Stimulated activated CD8-positive, alpha-beta memory T cell treated with anti-CD3 and anti-CD28 coated beads, Interleukin-7, amount 100 ng/mL, for 24 hours (primary cell): ENCODE measurements around the gene EXO5.
"Not testable (repeated sequence)": the region's sequence is repeated elsewhere in the genome, so short reads cannot be mapped to it uniquely, and the experiment has no call there.

Experiments
- DNase-seq: peaks from one replicate; pipeline ENCODE4 v3.0.0-alpha.2; 2020; ENCODE audit warnings: low read depth

EXO5 gene

DNA sequence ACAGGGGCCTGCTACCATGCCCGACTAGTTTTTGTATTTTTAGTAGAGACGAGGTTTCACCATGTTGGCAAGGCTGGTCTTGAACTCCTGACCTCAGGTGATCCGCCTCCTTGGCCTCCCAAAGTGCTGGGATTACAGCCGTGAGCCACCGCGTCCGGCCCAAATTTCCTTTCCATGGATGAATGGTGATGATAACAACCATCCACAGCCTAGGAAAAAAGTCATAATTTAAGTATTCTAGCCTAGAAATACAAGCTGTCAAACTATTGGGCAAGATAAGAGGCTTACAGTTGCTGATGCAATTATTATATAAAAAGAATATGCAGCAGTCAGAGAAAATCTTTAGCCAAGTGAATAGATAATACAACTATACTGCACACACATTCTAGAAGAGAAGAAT lies 46.2 kb downstream of the EXO5 start:
- not testable (repeated sequence) for DNase-seq

DNA sequence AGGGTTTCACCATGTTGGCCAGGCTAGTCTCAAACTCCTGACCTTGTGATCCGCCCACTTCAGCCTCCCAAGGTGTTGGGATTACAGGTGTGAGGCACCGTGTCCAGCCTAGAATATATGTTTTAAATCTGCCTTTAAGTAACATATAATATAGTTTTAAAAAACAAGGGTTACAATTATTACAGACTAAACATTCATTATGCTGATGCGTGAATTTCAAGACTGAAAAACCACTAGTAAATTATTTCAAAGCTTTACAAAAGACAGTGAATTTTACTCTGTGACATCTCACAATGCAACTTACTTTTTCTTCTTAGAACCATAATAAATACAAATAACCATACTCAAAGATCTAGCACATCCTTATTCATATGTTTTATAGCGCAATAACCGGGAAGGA lies 47.6 kb downstream of the EXO5 start:
- no peak for DNase-seq

DNA sequence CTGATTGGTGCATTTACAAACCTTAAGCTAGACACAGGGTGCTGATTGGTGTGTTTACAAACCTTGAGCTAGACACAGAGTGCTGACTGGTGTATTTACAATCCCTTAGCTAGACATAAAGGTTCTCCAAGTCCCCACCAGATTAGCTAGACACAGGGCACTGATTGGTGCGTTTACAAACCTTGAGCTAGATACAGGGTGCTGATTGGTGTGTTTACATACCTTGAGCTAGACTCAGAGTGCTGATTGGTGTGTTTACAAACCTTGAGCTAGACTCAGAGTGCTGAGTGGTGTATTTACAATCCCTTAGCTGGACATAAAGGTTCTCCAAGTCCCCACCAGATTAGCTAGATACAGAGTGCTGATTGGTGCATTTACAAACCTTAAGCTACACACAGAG lies 49.7 kb downstream of the EXO5 start:
- DNase-seq = not testable (repeated sequence)

DNA sequence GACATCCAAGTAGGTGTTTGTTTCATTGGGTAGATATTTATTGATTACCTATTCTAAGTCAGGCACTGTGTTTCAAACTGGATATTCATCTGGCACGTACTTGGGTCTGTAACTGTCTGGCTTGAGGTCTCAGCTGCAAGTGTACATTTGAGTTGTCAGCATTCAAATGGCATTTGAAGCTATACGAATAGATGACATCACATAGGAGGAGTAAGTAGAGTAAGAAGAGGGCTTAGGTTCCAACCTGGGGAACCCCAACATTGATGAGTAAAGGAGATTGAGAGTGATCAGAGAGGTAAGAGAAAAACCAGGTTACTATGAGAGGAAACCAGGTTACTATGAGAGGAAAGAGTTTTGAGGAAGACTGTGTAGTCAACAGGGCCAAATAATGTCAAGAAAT lies 53.6 kb downstream of the EXO5 start:
- no peak for DNase-seq

DNA sequence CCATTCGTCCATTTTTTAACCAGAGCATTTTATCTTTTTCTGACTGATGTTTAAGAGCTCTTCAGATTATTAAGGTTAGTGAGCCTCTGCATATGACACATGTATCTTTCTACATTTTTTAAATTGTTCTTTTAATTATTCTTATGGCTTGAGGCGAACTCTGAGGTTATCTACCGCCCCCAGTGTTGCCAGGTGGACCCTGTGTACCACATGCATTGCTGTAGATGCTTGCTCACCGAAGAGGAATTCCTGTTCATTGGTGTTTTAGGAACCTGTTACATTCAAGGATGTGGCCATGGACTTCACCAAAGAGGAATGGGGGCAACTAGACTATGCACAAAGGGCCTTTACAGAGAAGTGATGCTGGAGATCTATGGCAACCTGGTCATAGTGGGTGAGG lies 54.7 kb downstream of the EXO5 start:
- DNase-seq = no peak

DNA sequence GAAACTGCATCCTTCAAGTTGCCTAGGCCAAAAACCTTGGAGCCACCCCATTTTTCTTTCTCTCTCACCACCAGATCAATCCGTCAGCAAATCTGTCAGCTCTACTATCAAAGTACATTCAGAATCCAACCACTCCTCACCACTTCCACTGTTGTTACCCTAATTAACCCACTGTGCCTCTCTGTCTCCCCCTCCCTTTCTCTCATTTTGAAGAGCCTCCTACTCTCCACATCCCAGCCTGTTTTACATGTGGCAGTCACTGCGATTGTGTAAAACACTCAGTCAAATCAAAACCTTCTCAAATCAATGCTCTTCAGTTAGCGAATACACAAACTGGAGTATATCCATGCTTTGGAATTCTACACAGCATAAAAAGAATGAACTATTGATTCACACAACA lies 55.9 kb downstream of the EXO5 start:
- DNase-seq = no peak

DNA sequence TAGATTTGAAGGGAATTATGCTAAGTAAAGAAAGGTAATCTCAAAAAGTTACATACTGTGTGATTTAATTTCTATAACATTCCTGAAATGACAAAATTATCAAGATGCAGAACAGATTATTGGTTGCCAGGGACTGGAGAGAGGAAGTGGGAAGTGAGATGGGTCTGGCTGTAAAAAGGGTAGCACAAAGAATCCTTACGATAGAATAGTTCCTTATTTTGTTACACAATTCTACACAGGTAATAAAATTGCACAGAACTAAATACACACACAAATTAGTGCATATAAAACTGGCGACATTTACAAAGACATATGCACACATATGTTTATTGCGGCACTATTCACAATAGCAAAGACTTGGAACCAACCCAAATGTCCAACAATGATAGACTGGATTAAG lies 56.3 kb downstream of the EXO5 start:
- DNase-seq = no peak
